WTC11 (cell line): Measurements from ENCODE around the gene SHROOM2.

ENCODE experiments used
- CREB1 ChIP-seq: sonication (generic); formaldehyde crosslinking; IDR thresholded peaks from 2 replicates; pipeline ENCODE4 v1.8.0; 2023; ENCODE audit warnings: mild to moderate bottlenecking, missing genetic modification reagents
- HMGA2 ChIP-seq: fragments of 250-450 bp; sonication (Bioruptor Pico); IDR thresholded peaks from 2 replicates; pipeline ENCODE4 v1.4.0; 2021; ENCODE audit warnings: mild to moderate bottlenecking, moderate library complexity
- PREB ChIP-seq: sonication (generic); formaldehyde crosslinking; IDR thresholded peaks from 2 replicates; pipeline ENCODE4 v1.8.1; 2022; ENCODE audit warnings: mild to moderate bottlenecking, missing genetic modification reagents, moderate library complexity, borderline replicate concordance
- SMAD4 ChIP-seq: sonication (generic); formaldehyde crosslinking; IDR thresholded peaks from 2 replicates; pipeline ENCODE4 v1.8.0; 2022; ENCODE audit warnings: mild to moderate bottlenecking, missing genetic modification reagents
- SP1 ChIP-seq: sonication (generic); formaldehyde crosslinking; conservative IDR thresholded peaks from 2 replicates; pipeline ENCODE4 v1.8.1; 2022; ENCODE audit warnings: missing genetic modification reagents
- TF ChIP-seq, protein P1 (sequence below): fragments of 200-600 bp; IDR thresholded peaks from 2 replicates; pipeline ENCODE4 v1.8.0; 2022; ENCODE audit warnings: antibody characterized with exemption

DNA sequence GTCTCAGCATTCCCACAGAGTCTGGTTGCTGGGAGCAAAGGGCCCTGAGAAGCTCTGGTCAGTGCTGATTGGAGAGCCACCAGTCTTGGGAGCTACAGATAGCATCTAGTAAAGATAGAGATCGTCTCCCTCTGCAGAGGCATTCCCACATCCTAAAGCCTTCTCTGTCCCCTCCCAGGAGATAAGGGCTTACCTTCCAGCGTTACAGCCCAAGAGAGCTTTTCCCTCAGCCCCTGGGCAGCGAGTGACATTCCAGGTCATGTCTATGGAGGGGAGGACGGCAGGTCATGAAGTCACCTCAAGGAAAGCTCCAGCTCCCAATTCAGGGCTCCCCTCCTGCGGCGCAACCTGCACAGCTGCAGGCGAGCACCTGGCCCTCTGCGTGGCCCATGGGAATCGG is 210.8 kb downstream of the SHROOM2 start:
- TF ChIP-seq HMGA2 (CRISPR knock-in tag) (no peak), PREB (CRISPR knock-in tag) (no peak), CREB1 (CRISPR knock-in tag) (no peak), SMAD4 (CRISPR knock-in tag) (no peak), SP1 (CRISPR knock-in tag) (no peak)
- TF ChIP-seq, protein P1, sequence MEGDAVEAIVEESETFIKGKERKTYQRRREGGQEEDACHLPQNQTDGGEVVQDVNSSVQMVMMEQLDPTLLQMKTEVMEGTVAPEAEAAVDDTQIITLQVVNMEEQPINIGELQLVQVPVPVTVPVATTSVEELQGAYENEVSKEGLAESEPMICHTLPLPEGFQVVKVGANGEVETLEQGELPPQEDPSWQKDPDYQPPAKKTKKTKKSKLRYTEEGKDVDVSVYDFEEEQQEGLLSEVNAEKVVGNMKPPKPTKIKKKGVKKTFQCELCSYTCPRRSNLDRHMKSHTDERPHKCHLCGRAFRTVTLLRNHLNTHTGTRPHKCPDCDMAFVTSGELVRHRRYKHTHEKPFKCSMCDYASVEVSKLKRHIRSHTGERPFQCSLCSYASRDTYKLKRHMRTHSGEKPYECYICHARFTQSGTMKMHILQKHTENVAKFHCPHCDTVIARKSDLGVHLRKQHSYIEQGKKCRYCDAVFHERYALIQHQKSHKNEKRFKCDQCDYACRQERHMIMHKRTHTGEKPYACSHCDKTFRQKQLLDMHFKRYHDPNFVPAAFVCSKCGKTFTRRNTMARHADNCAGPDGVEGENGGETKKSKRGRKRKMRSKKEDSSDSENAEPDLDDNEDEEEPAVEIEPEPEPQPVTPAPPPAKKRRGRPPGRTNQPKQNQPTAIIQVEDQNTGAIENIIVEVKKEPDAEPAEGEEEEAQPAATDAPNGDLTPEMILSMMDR = no peak
